Erythroblast (primary cell): ENCODE data around the gene KHDC1L.
A peak's percentile ranks its signal among the peaks of the same experiment; 100 is the strongest.
"Not testable (repeated sequence)": the region's sequence is repeated elsewhere in the genome, so short reads cannot be mapped to it uniquely, and the experiment has no call there.

ENCODE experiments used
- DNase-seq, 2 experiments: peaks; one replicate each; lab custom pipeline; 2025; lab: John Stamatoyannopoulos, UW
- GATA1 ChIP-seq: IDR thresholded peaks from 2 replicates; pipeline ENCODE4 v1.6.1; 2011; ENCODE audit warnings: low read depth, mild to moderate bottlenecking, control low read depth, low read length, moderate library complexity
- POLR2A ChIP-seq: IDR thresholded peaks from 2 replicates; pipeline ENCODE4 v1.6.1; 2011; ENCODE audit warnings: mild to moderate bottlenecking, low read length

KHDC1L gene

GRCh38 chr6:73233048-73233447, 7.8 kb upstream of the KHDC1L start:
- TF ChIP-seq GATA1 (no peak), POLR2A (no peak)
- no peak for DNase-seq

DNA sequence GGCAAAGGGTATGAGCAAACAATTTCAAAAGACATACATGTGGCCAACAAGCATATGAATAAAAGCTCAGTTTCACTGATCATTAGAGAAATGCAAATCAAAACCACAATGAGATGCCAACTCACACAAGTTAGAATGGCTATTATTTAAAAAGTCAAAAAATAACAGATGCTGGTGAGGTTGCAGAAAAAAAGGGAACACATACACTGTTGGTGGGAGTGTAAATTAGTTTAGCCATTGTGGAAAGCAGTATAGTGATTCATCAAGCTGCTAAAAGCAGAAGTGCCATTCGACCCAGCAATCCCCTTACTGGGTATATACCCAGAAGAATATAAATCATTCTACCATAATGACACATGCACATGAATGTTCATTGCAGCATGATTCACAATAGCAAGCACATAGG, 6.7 kb upstream of the KHDC1L start:
- no peak for TF ChIP-seq GATA1
- TF ChIP-seq POLR2A = no peak
- no peak for DNase-seq

- no peak for DNase-seq
- TF ChIP-seq POLR2A = no peak
- TF ChIP-seq GATA1 = no peak
These were observed 2.4 kb upstream of the KHDC1L start for GRCh38 chr6:73227606-73228255.

DNA sequence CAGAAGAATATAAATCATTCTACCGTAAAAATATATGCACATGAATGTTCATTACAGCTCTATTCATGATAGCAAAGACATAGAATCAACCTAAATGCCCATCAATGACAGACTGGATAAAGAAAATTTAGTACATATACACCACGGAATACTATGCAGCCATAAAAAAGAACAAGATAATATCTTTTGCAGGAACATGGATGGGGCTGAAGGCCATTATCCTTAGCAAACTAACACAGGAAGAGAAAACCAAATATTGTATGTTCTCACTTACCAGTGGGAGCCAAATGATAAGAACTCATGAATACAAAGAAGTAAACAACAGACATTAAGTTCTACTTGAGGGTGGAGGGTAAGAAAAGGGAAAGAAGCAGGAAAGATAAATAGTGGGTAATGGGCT, 8.4 kb downstream of the KHDC1L start:
- no peak for DNase-seq
- TF ChIP-seq GATA1 = no peak
- no peak for TF ChIP-seq POLR2A

- TF ChIP-seq POLR2A (no peak), GATA1 (no peak)
- DNase-seq = no peak
These were observed 16.2 kb downstream of the KHDC1L start for GRCh38 chr6:73209117-73209516.

GRCh38 chr6:73207221-73207837, 18.0 kb downstream of the KHDC1L start:
- no peak for DNase-seq
- no peak for TF ChIP-seq POLR2A
- no peak for TF ChIP-seq GATA1

DNA sequence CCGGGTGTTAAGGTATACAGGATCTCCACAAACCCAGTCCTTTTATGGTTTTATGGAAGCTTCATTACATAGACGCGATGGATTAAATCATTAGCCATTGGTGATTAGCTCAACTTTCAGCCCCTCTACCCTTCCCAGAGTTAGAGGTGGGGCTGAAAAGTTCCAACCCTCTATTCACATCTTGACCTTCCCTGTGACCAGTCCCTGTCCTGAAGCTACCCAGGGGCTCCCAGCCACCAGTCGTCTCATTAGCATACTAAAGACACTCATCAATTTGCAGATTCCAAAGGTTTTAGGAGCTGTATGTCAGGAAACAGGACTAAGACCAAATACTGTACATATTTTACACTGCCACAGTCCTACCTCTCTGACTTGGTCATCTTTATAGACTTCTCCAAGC, 21.0 kb downstream of the KHDC1L start:
- TF ChIP-seq GATA1 (no peak), POLR2A (no peak)
- no peak for DNase-seq

DNA sequence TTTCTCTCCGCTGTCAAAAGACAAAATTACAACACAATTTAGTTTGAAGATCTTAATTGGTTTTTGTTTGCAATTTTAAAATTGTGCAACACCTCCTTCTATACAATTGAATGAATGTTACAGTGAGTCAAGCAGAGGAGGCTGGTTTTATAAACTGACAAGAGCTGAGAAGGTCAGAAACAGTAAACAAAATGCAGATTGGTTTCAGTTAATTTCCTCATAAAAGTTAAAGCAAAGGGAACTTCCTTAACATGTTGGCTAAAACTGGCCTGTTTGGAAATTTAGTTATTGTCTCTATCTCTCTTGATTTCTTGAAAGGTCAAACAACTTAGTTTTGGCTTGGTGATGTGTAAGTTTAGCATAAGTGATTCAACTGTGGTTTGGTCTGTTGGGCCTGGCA, 22.2 kb downstream of the KHDC1L start:
- no peak for DNase-seq
- no peak for TF ChIP-seq GATA1
- no peak for TF ChIP-seq POLR2A

DNA sequence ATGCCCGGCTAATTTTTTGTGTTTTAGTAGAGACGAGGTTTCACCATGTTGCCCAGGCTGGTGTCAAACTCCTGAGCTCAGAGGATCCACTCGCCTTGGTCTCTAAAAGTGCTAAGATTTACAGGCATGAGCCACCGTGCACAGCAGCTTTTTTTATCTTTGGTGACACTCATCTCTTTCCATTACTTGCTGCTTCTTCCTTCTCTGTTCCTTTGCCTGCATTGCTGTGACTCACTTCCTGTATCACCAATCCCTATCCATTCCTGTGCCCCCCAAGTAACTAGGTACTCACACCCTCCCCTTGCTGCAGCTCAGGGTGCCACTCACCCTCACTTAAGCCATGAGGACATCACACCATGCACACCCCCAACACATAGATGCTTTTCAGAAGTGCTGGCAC, 24.6 kb downstream of the KHDC1L start:
- DNase-seq = no peak

GRCh38 chr6:73200247-73200646, 25.0 kb downstream of the KHDC1L start:
- no peak for DNase-seq
- TF ChIP-seq GATA1 = no peak
- TF ChIP-seq POLR2A = no peak

More for the DNA sequence above, 24.6 kb downstream of the KHDC1L start:
- no peak for TF ChIP-seq POLR2A
- TF ChIP-seq GATA1 = no peak

GRCh38 chr6:73194744-73195143, 30.6 kb downstream of the KHDC1L start:
- no peak for DNase-seq
- TF ChIP-seq GATA1 (no peak), POLR2A (no peak)

- not testable (repeated sequence) for DNase-seq
These were observed 32.0 kb downstream of the KHDC1L start for GRCh38 chr6:73193302-73193701.

DNA sequence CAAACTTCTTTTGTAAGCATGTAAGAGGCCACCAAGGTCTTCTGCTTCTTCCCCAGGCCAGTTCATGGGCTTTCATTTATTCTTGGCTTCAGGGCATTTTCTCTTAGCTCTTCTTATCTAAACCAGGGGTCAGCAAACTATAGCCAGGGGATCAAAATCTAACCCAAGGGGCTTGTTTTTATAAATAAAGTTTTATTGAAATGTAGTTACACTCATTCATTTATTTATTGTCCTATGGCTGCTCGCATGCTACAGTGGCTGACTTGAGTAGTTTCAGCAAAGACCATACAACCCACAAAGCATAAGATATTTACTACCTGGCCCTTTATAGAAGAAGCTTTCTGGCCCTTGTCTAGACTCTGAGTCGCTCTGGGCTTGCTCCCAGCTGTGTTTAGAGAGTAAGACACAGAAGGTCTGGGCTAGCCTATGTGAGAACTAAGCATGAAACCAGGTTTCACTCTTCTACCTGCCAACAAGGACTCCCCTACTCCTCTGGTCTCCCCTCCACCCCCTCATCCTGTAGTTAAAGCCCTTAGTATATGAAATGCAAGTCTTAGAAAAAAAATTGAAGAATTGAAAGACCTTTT, 43.2 kb downstream of the KHDC1L start:
- DNase-seq = no peak
- TF ChIP-seq GATA1 = no peak
- no peak for TF ChIP-seq POLR2A

GRCh38 chr6:73180763-73181619, 44.3 kb downstream of the KHDC1L start:
- peak; percentile 47 to 51 for DNase-seq
- TF ChIP-seq GATA1 = no peak
- TF ChIP-seq POLR2A = no peak
